Activated CD4-positive, alpha-beta T cell treated with anti-CD3 and anti-CD28 coated beads for 36 hours (primary cell): ENCODE measurements around the gene PLCB1. TPM values are rescaled to one million over a fixed set of nuclear protein-coding genes. Genes with fewer than 3 reads are reported as not detected.

Experiments used
- ATAC-seq: fragments of 200-7000 bp; cut with Tn5 transposase; one replicate; pipeline ENCODE4 v1.10.0; 2021; ENCODE audit warnings: mild to moderate bottlenecking, moderate library complexity
- CTCF ChIA-PET: fragments of 350-600 bp; sonication (Branson Sonifier 250); formaldehyde crosslinking; loops from one replicate; lab custom pipeline; 2021; ENCODE audit warnings: antibody characterized with exemption; lab: Charles Lee
- POLR2A ChIA-PET: fragments of 350-600 bp; sonication (Branson Sonifier 250); formaldehyde crosslinking; loops from one replicate; lab custom pipeline; 2021; ENCODE audit warnings: antibody characterized with exemption, inconsistent platforms; lab: Charles Lee
- DNase-seq: peaks from one replicate; pipeline ENCODE4 v3.0.0-alpha.2; 2020
- H3K27ac Mint-ChIP-seq: one replicate; pipeline ENCODE4 v1.8.0; 2021; ENCODE audit warnings: mixed read lengths
- H3K27me3 Mint-ChIP-seq: one replicate; pipeline ENCODE4 v1.8.0; 2021; ENCODE audit warnings: mixed read lengths
- H3K36me3 Mint-ChIP-seq: one replicate; pipeline ENCODE4 v1.8.0; 2021; ENCODE audit warnings: low read depth, mixed read lengths
- H3K4me1 Mint-ChIP-seq: one replicate; pipeline ENCODE4 v1.8.0; 2021; ENCODE audit warnings: mixed read lengths
- H3K4me3 Mint-ChIP-seq: one replicate; pipeline ENCODE4 v1.8.0; 2021; ENCODE audit warnings: mild to moderate bottlenecking, moderate library complexity, mixed read lengths
- H3K9me3 Mint-ChIP-seq: one replicate; pipeline ENCODE4 v1.8.0; 2021; ENCODE audit warnings: low read depth, mixed read lengths
- intact Hi-C, 2 experiments: fragments of 100-400 bp; cut with DNase I in 1 of 2; cut with micrococcal nuclease in 1 of 2; formaldehyde crosslinking; loops; one replicate each; pipeline versions ENCODE4 v1.14.2 to v1.15.1; 2022 to 2024; cut with DNase I, micrococcal nuclease
- total RNA-seq, 2 experiments: library from RNA; stranded (reverse); gene quantifications; one replicate each; pipeline ENCODE4 v1.2.3, GENCODE V29; 2021

The PLCB1 gene
- total RNA-seq, 2 experiments from 2014 or later = 1.4 to 1.5 TPM

DNA sequence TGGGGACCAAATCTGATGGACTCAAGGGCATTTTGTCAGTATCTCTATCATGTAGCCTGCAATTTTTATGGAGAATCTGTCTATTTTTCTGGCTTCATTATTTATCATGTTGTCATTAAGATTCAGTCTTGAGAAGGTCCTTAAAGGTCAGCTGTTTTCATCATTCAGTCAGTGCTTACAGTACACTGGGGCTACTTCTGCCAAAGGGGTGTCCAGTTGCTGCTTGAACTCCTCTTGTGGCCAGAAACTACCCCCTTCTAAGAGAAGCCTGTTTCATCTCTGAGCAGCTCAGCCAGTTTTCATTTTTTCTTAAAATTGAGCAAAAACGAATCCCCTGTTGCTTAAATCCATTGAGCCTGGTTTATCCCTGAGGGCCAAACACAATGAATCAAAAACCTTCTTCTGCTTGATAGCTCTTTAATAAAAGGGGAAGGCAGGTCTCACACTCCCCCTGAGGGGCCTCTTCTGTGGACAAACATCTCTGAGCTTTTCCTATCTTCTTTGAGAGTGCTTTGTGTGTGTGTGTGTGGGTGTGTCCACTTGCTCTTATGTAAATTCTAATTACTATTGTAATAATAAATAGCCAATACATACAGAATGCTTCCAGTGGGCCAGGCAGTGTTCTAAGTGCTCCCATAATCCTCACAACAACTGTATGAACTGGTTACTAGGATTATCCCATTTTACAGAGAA lies 172.2 kb downstream of the PLCB1 start:
- ATAC-seq (no peak), DNase-seq (no peak)
- intact Hi-C loops = loop anchor here (10.0 kb wide), 3 partner anchors 151 to 421 kb away; no protein-coding TSS in a partner anchor
- Mint-ChIP-seq H3K36me3 (no peaks in the 10 kb centered on the region), H3K27ac (no peak overlapping the region), H3K4me3 (no peak overlapping the region), H3K27me3 (peaks cover 2% of the 10 kb centered on the region), H3K4me1 (peaks cover 5% of the 10 kb centered on the region), H3K9me3 (no peaks in the 10 kb centered on the region)
- POLR2A ChIA-PET = no interaction called here
- CTCF ChIA-PET = interaction anchor here (0.6 to 1.9 kb wide), 3 partner anchors 9 to 173 kb away, joined by 3 to 8 read pairs (median 3); no protein-coding TSS in a partner anchor

DNA sequence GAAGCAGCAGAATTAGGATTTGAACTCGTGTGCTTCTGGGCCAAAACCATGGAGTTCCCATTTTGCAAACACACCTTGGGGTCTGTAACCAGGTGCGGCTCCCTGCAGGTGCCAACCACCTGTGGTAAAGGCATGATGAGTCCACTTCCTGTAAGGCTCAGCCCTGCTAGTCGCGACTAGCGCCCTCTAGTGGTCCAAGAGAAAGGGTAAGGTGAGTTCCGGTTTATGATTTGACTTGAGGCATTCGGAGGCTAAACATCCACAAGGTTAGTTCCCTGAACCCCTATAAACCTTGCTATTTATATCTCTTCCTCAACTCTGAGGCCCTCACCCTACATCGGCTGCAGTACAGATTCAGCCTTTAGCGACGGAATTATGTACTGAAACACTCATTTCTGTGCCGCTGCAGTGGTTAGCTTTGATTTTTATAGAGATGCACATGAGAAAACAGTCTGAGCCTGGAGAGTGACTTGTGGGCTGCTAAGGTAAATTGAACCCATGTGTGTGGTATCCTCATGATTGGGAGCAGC lies 173.4 kb downstream of the PLCB1 start:
- Mint-ChIP-seq H3K4me1 (peaks cover 6% of the 10 kb centered on the region), H3K36me3 (no peaks in the 10 kb centered on the region), H3K27ac (no peak overlapping the region), H3K9me3 (no peaks in the 10 kb centered on the region), H3K4me3 (no peak overlapping the region), H3K27me3 (peaks cover 2% of the 10 kb centered on the region)
- peak; percentile 88 for ATAC-seq
- intact Hi-C loops = loop anchor here (1.0 to 10.0 kb wide), 6 partner anchors 149 to 419 kb away; partner anchors contain the start of gene PLCB1 (in 2 of the 2)
- POLR2A ChIA-PET = no interaction called here
- CTCF ChIA-PET = interaction anchor here (1.7 kb wide), 1 partner anchor 9 kb away, joined by 6 read pairs; no protein-coding TSS in a partner anchor
- peak; percentile 85 for DNase-seq

DNA sequence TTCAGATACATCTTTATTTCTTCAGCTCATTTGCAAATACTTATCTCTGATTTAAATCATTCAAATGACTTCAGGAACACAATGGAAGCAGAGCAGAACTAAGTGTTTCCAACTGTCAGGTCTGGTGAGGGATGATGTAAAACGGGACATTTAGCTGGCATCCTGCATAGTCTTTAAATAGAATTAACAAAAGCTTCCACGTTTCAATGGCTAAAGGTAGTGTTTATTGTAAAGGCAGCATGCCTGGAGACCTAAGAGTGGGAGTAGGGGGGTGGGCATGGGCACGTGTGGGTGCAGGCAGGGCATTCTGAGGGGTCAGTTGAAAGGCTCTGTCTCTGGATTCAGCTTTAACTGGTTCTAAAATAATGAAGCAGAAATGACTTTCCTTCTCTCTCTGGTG lies 174.9 kb downstream of the PLCB1 start:
- Mint-ChIP-seq H3K36me3 (no peaks in the 10 kb centered on the region), H3K27me3 (peaks cover 2% of the 10 kb centered on the region), H3K4me3 (no peak overlapping the region), H3K4me1 (peaks cover 6% of the 10 kb centered on the region), H3K27ac (no peak overlapping the region), H3K9me3 (no peaks in the 10 kb centered on the region)
- ChIA-PET CTCF (interaction anchor here (0.7 to 1.7 kb wide), 7 partner anchors 8 to 414 kb away, joined by 3 to 6 read pairs (median 3); no protein-coding TSS in a partner anchor), POLR2A (no interaction called here)
- intact Hi-C loops = loop anchor here (5.0 to 10.0 kb wide), 4 partner anchors 148 to 418 kb away; no protein-coding TSS in a partner anchor
- DNase-seq = no peak
- ATAC-seq = no peak

DNA sequence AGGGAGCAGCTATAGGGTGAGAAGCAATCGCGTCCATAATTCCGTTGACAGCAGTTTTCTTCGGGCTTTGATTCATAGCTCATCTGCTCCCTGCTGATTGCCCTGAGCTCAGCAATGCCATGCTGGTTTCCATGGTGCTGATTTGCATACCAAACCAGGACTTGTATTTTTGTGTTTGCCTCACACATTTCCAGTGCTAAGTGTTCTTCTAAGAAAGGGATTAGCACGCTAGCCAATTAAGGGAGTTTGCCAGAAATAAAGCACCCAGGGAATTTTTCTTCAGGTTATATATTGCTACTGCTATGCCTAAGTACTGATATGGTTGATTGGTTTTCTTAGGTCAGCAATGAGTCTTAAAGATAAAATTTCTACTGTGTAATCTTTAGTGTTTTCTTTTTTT lies 177.6 kb downstream of the PLCB1 start:
- ATAC-seq = no peak
- POLR2A ChIA-PET = no interaction called here
- Mint-ChIP-seq H3K27me3 (no peaks in the 10 kb centered on the region), H3K36me3 (no peaks in the 10 kb centered on the region), H3K4me3 (no peak overlapping the region), H3K27ac (no peak overlapping the region), H3K9me3 (no peaks in the 10 kb centered on the region), H3K4me1 (peaks cover 6% of the 10 kb centered on the region)
- intact Hi-C loops = loop anchor here (5.0 to 10.0 kb wide), 4 partner anchors 145 to 415 kb away; no protein-coding TSS in a partner anchor
- DNase-seq = no peak
- CTCF ChIA-PET = interaction anchor here (1.1 kb wide), 1 partner anchor 10 kb away, joined by 4 read pairs; no protein-coding TSS in a partner anchor

DNA sequence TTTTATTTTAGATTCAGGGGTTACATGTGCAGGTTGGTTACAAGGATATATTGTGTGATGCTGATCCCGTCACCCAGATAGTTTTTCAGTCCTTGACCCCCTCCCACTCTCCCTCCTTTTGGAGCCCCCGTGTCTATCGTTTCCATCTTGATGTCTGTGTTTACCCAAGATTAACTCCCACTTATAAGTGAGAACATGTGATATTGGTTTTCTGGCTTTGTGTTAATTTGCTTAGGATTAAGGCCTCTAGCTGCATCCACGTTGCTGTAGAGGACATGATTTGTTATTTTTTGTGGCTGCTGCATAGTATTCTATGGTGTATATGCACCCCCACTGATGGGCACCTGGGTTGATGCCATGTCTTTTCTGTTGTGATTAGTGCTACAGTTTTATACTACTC lies 178.6 kb downstream of the PLCB1 start:
- intact Hi-C loops = no loop called here
- H3K4me3 Mint-ChIP-seq = no peak overlapping the region
- no peaks in the 10 kb centered on the region for H3K9me3 Mint-ChIP-seq
- POLR2A ChIA-PET = no interaction called here
- CTCF ChIA-PET = interaction anchor here (0.6 to 1.1 kb wide), 4 partner anchors 11 to 153 kb away, joined by 3 to 4 read pairs (median 4); no protein-coding TSS in a partner anchor
- H3K36me3 Mint-ChIP-seq = no peaks in the 10 kb centered on the region
- no peaks in the 10 kb centered on the region for H3K27me3 Mint-ChIP-seq
- peaks cover 2% of the 10 kb centered on the region for H3K4me1 Mint-ChIP-seq
- ATAC-seq = no peak
- DNase-seq = no peak
- H3K27ac Mint-ChIP-seq = no peak overlapping the region

DNA sequence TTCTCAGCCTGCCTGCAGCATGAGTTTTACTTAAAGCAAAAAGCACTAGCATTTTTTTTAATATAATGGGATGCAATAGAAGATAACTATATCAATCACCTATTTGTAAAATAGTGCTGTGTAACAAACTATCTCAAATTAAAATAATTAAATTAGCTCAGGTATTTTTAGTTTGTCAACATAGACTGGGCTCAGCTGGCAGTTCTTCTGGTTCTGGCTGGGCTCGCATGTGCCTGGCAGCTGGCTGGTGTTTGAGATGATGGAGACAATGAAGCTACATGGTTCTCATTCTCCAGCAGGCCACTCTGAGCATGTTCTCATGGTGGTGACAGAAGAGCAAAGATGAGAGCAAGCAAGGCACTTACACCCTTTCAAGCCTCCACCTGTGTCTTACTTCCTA lies 181.0 kb downstream of the PLCB1 start:
- intact Hi-C loops = no loop called here

DNA sequence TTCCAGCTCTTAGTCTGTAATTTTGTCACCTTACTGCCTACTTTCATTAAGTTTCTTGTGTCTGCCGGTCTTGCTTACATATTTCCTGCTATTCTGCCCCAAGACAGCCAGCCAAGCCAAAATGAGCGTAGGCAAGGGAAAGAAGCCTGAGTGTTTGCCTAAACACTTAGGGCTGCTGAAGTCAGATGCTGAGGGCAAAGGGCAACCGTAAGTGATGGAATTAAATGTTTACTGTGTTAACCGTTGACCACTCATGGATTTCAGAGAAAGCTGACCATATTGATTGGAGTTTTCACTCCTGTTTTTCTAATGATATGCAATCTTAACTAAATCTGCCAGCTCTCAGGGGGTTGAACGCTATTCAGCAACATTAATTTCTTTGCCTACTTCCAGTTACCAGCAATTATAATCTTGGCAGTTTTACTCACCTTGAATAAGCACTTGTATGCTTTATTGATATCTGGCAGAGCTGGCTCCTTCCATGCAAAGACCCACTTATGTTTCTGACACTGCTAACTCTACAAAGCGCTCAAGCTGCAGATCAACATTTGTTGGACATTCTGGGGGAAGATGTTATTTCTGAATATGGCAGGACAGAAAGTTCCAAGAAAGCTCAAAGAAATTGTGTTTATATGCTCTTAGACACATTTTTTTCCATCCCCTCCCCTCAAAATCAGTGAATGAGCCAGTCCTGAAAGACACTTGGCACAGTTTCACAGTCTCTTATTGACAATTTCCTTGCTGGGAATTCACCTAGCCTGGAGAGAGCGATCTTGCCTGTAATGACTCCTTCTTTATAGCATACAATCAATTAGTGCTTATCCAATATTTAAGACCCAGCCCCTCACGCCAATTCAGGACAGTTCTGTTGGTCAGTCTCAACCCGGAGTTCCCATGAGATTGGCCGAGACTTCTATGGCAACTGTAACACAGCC lies 183.8 kb downstream of the PLCB1 start:
- Mint-ChIP-seq H3K36me3 (no peaks in the 10 kb centered on the region), H3K4me1 (no peaks in the 10 kb centered on the region), H3K9me3 (no peaks in the 10 kb centered on the region), H3K27ac (no peak overlapping the region), H3K27me3 (no peaks in the 10 kb centered on the region), H3K4me3 (no peak overlapping the region)
- POLR2A ChIA-PET = no interaction called here
- DNase-seq (no peak), ATAC-seq (no peak)
- intact Hi-C loops = no loop called here
- CTCF ChIA-PET = interaction anchor here (0.8 kb wide), 1 partner anchor 37 kb away, joined by 3 read pairs; no protein-coding TSS in a partner anchor

More for the DNA sequence above, 181.0 kb downstream of the PLCB1 start:
- Mint-ChIP-seq H3K4me3 (no peak overlapping the region), H3K9me3 (no peaks in the 10 kb centered on the region), H3K27me3 (no peaks in the 10 kb centered on the region), H3K4me1 (peaks cover 2% of the 10 kb centered on the region), H3K36me3 (no peaks in the 10 kb centered on the region), H3K27ac (no peak overlapping the region)
- ATAC-seq (no peak), DNase-seq (no peak)
- ChIA-PET CTCF (interaction anchor here (0.6 to 2.3 kb wide), 3 partner anchors 10 to 1489 kb away, joined by 3 to 8 read pairs (median 6); no protein-coding TSS in a partner anchor), POLR2A (no interaction called here)

DNA sequence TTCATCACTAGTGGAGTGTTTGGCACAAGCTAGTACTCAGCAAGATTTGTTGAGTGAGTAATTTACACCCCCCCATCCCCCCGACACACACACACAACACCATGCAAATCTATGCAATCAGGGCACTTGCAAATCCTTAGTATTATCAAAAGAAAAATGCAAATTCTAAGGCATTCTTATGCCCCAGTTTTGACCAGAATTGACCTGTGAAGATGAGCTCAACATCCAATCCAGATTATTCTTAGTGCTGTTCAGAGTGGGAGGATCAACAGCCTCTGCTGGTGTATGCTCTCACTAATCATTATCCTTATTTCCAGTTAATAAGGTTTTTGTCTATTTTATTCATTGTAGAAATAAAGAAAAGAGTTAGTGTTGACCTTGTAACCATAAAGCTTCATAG lies 185.4 kb downstream of the PLCB1 start:
- H3K27ac Mint-ChIP-seq = no peak overlapping the region
- intact Hi-C loops = no loop called here
- H3K36me3 Mint-ChIP-seq = no peaks in the 10 kb centered on the region
- DNase-seq = no peak
- ChIA-PET CTCF (no interaction called here), POLR2A (interaction anchor here (0.7 kb wide), 1 partner anchor 66 kb away, joined by 4 read pairs; no protein-coding TSS in a partner anchor)
- no peak overlapping the region for H3K4me3 Mint-ChIP-seq
- H3K27me3 Mint-ChIP-seq = peaks cover 2% of the 10 kb centered on the region
- H3K9me3 Mint-ChIP-seq = no peaks in the 10 kb centered on the region
- H3K4me1 Mint-ChIP-seq = no peaks in the 10 kb centered on the region
- ATAC-seq = no peak

DNA sequence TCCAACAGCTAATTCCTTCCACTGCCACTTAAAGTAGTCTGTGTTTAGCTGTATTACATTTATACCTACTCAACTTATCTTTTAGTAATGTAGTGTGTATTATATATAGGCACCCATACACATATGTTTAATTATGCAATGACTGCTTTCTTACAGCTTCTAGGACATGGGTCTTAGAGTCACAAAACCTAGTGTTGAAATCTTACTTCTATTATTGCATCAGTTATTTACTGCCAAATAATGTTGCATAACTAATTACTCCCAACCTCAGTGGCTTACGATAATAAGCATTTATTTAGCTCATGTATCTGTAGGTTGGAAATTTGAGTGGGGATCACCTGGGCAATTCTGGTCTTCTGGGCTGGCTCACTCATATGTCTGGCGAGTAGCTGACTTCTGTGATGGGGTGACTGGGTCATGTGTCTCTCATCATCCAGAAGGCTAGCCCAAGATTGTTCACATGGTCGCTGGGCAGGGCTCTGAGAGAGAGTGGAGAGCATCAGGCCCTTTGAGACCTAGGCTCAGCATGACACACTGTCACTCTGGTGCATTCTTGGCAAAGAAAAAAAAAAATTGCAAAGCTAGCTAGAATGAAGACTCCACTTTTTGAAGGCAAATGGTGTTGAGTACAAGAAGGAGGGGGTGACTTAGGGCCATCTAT lies 187.0 kb downstream of the PLCB1 start:
- no peaks in the 10 kb centered on the region for H3K9me3 Mint-ChIP-seq
- intact Hi-C loops = no loop called here
- H3K27ac Mint-ChIP-seq = no peak overlapping the region
- ChIA-PET CTCF (no interaction called here), POLR2A (no interaction called here)
- no peaks in the 10 kb centered on the region for H3K4me1 Mint-ChIP-seq
- H3K4me3 Mint-ChIP-seq = no peak overlapping the region
- DNase-seq = no peak
- ATAC-seq = no peak
- no peaks in the 10 kb centered on the region for H3K36me3 Mint-ChIP-seq
- H3K27me3 Mint-ChIP-seq = peaks cover 2% of the 10 kb centered on the region

DNA sequence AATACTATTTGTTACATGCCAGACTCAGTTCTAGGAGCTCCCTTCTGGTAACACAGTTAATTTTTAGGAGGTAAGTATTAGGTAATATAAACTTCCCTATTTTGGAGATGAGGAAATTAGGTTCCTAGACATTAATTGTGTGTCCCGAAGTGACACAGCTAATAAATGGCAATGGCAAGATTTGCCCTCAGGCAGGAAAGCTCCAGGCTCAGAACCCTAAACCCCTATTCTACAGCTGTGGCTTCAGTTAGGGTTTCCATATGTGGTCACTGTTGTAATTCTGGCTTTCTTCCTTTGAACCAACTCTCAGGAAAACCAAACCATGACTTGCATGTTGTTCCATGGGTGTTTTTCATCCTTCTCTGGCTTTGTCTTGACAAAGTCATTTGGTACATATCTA lies 188.2 kb downstream of the PLCB1 start:
- ATAC-seq = no peak
- Mint-ChIP-seq H3K27me3 (peaks cover 2% of the 10 kb centered on the region), H3K4me3 (no peak overlapping the region), H3K4me1 (no peaks in the 10 kb centered on the region), H3K36me3 (no peaks in the 10 kb centered on the region), H3K9me3 (no peaks in the 10 kb centered on the region), H3K27ac (no peak overlapping the region)
- CTCF ChIA-PET = no interaction called here
- intact Hi-C loops = no loop called here
- no peak for DNase-seq
- POLR2A ChIA-PET = no interaction called here
